HG03064 (cell line): Measurements from ENCODE around the gene CD200R1L.

Experiments used
- ATAC-seq: cut with Tn5 transposase; IDR thresholded peaks from one replicate; pipeline ENCODE4 v1.9.1; 2021; ENCODE audit warnings: low read depth; ENCODE audit not compliant: unreplicated experiment

CD200R1L gene

DNA sequence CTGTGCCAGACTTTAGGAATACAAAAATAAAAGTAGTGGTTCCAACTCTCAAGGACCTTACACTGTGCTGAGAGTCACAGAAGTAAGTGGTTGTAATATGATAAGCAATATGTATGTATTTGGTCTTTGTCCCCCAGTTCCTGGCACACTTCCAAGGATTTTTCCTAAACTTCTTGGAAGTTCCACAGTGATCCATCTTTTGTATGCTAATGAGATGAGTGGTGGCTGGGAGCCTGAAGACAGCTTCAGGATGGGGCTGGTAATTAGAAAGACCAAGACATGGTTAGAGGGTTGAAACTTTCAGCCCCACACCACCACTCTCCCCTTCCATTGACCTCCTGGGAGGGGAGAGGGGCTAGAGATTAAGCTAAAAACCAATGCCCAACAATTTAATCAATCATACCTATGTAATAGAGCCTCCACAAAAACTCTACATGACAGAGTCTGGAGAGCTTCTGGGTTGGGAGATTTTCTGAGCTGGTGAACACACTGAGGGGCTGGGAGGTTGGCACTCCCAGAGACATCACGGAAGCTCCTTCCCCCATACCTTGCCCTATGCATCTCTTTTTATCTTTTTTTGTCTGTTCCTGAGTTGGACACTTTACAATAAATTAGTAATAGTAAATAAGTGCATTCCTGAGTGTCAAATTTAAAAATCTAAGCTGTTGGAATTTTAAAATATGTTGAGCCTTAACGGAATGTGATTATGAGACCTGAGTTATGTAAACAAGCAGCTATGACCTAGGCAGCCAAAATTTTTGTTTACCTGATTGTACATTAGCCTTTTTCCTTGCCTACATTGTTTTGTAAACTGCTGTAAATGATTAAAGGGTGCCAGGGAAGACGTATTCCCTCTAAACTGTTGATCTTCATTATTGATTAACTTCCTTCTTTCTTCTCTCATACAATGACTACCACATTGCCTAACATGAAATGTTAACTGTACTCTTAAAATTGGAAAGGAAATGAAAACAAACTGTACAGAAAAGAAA, 24.3 kb downstream of the CD200R1L start:
- no peak for ATAC-seq

DNA sequence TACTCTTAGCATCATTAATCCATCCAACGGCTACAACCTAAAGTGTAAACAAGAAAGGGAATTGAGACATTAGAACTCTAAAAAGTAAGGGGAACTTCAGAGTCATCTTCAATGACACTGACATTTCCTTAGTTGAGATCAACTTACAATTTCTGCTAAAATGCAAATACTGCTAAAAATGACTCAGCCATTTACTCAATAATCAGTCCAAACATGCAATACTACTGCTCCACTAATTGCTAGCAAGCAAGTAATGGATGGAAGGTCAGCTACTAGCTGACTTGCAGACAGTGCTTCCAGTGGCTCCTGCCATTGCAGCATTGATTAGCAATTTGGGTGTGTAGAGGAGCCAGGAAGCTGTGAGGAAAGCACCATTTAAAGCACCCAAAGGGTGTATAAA, 28.4 kb downstream of the CD200R1L start:
- ATAC-seq, result no peak

GRCh38 chr3:112817797-112818196, 28.9 kb downstream of the CD200R1L start:
- no peak for ATAC-seq

GRCh38 chr3:112817271-112817670, 29.4 kb downstream of the CD200R1L start:
- ATAC-seq, result no peak

DNA sequence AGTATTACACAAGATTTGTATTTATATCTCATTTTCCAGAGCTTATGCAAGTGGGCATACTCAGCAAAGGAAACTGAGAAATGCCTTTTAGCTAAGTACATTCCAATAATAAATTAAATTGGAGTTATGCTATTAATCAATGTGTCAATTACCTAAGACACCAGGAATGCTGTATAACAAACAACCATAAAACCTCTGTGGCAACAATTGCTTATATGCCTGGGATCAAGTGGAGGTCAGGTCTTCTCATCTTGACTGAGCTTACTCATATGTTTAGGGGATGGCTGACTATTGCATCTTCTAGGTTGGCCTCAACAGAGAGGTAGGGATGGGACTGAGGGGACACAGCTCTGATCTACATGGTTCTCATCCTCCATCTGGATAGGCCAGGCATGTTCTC, 30.7 kb downstream of the CD200R1L start:
- no peak for ATAC-seq

GRCh38 chr3:112814266-112814665, 32.4 kb downstream of the CD200R1L start:
- ATAC-seq, result no peak

- peak; percentile 62 for ATAC-seq
Observed at GRCh38 chr3:112813723-112814171, 32.9 kb downstream of the CD200R1L start.

DNA sequence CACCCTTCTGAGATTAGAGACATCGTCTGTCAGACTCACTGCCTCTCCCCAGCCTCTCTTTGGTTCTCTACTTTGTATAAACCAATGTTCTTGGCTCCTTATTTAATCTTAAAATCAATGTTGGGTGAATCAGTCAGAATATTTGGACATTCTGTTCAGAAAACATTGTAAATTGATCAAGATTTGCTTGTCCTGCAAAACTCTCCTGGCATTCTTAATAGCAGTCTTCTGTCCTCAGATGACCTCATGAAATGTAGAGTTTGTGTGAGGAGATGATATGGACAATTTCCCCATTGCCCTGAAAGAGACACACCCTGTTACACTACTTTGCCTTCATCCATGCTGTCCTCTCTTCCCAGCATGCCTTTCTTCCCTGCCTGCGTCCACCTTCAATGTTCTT, 33.6 kb downstream of the CD200R1L start:
- no peak for ATAC-seq

DNA sequence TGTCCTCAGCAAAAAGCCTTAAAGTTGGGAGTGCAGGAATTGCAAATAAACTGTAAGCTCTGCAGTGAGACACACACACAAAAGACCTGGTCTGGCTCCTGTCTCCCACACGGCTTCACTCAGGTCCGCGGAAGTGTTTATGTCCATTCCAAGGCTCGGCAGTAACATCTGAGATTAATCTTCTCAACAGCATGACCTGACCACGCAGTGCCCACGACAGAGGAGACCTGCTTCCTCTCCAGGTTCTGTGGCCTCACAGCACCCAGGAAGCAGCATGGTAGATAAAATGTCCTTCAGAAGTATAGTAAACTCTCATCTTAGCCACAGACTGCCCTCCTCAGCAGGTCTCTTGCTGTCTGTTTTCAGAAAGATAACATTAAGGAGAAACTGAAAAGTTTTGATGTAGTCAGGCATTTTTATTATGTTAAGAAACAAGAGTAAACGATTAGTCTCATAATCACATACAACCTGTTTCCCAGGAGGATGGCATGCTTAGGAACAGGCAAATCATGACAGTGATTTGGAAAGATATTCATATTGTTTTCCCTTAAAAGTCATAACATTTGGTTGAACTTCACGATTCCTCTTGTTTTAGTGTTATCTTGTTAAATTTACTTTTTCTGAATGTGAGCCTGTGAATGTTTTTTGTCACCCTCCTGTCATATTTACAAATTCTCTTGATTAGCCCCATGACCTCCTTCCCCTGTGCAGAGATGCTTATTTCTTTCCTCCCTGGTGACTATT, 34.6 kb downstream of the CD200R1L start:
- ATAC-seq, result no peak

DNA sequence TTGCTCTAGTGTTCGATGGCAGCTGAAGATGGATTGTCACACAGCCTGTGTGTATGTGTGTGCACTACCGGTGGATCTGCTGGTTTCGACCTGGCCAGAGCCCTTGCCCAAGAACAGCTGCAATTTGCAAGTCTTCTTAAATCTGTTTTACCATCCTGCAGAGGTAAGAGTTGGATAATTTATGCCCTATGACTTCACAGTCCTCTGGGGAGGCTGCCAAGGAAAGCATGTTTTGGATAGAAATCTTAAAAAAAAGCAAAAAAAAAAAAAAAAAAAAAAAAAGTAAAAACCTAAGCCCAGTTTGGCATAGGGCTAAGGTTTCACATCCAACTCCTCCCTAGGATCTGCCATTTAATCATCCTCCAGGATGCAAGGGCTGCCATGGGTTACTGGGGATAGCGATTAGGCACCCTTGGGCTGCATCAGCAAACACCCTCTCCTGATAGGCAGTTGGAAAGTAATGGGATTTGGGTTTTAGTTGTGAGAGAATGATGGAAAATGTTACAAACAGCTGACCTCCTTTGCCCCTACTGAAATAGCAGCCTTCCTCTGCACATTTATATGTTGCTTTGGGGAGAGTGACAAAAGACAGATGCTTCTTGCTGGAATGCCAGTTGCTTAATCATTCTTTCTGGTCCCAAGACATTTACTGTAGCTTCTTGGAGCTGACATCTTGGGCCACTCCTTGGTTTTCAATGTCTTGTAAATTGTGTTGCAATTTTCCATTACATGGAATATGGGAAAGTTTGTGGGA, 35.4 kb downstream of the CD200R1L start:
- ATAC-seq, result no peak

GRCh38 chr3:112810561-112810960, 36.1 kb downstream of the CD200R1L start:
- no peak for ATAC-seq

DNA sequence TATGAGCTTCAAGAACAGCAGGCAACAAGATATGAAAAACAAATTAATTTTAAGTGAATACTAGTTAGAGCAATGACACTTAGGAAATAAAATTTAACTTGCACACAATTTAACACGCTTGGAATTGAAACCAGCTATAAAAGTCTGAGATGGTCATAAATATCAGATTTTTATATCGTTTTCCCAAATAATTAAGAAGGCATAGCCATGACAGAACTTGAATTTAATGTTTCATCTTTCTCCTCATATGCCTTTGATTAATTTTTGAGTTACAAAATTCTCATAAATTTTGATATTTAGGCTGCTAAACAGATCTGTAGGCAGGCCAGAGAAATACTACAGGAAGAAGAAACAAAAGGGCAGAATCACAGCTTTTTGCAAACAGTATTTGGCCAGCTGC, 38.5 kb downstream of the CD200R1L start:
- no peak for ATAC-seq

DNA sequence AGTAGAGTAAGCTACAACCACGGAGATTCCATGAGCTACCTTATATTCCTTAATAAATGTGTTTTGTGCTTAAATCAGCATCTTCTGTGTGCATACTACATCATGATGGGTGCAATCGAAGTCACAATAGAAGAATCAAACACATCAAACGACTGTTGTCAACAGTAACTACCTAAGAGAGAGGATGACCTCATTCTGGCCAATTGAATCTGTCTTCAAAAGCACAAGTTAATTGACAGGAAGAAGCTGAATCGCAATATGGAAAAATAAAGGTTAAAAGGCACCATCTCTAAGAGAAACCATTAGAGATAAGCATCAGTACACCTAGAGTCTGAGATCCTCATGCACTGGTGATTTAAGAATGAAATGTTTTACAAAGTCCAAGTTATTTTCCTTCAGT, 39.0 kb downstream of the CD200R1L start:
- no peak for ATAC-seq

DNA sequence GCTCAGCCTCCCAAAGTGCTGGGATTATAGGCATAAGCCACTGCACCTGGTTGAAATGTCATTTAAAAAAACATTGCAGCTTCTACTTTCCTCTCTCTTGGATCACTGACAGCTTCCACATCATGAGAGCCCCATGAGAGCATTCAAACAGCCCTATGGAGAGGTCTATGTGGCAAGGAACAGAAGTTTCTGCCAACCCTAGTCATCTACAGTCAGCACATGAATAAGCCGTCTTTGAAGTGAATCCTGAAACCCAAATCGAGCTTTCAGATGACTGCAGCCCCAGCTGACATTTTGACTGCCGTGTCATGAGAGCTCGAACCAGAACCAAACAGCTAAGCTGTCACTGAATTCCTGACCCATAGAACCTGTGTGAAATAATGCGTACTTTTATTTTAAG, 39.8 kb downstream of the CD200R1L start:
- ATAC-seq, result no peak

GRCh38 chr3:112805126-112805525, 41.5 kb downstream of the CD200R1L start:
- ATAC-seq, result no peak

GRCh38 chr3:112804021-112804420, 42.6 kb downstream of the CD200R1L start:
- ATAC-seq, result no peak

- no peak for ATAC-seq
Observed at GRCh38 chr3:112803467-112803866, 43.2 kb downstream of the CD200R1L start.

DNA sequence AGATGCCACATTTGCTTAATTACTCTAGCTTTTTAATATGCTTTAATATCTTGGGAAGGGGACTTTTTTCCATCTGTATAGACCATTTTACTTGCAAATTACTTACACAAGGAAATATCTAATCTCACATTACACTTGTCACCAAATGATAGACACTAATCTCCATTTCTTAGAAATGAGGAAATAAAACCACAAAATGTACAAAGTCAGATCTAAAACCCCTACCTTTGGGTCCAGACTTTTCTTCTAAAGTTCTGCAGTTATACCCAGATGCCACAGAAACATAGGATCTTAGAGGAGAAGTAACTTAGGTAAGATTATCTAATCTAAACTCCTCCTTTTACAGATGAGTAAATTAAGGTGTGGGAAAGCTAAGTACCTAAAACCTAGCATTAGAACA, 44.3 kb downstream of the CD200R1L start:
- no peak for ATAC-seq

DNA sequence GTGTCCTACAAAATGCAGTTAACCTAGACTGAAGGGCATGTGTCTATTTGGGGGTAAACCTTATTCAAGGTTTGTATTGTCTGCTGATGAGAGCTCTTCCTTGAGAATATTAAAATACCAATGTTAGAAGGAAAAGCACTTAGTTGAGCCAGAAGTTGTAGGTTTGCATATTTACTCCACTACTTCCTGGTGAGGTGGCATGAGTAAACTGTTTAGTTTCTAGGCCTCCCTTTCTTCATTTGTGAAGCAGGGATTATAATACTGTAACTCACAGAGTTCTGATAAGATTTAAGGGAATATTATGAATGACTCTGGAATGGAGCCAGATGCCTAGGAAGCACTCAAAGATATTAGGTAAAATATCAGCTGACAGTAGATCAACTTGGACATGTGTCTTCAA, 46.7 kb downstream of the CD200R1L start:
- no peak for ATAC-seq

- no peak for ATAC-seq
Observed at GRCh38 chr3:112794622-112795172, 52.0 kb downstream of the CD200R1L start.
